ENCODE results near the gene ATG2B. TPM values are rescaled to one million over a fixed set of nuclear protein-coding genes. Genes with fewer than 3 reads are reported as not detected.

The ATG2B gene
- 19.4 and 21.0 TPM in 2 replicates for total RNA-seq

- Mint-ChIP-seq H3K9me3 (no peaks in the 10 kb centered on the region), H3K4me1 (peaks cover 40% of the 10 kb centered on the region), H3K27ac (peak within 1 kb of the TSS; percentile 63), H3K36me3 (ENCODE audit: low read depth) (peaks cover 5% of the 10 kb centered on the region), H3K4me3 (peak within 1 kb of the TSS; percentile 89), H3K27me3 (no peaks in the 10 kb centered on the region)
- intact Hi-C loops (cut with micrococcal nuclease), result loop anchor here (1.0 kb wide), 5 partner anchors 28 to 829 kb away; partner anchors contain the start of genes PAPOLA and VRK1
- ChIA-PET POLR2A (interaction anchor here (1.1 to 1.6 kb wide), 3 partner anchors 18 to 140 kb away, joined by 4 to 5 read pairs (median 5); no protein-coding TSS in a partner anchor), CTCF (no interaction called here)
- TF ChIP-seq, protein P1, sequence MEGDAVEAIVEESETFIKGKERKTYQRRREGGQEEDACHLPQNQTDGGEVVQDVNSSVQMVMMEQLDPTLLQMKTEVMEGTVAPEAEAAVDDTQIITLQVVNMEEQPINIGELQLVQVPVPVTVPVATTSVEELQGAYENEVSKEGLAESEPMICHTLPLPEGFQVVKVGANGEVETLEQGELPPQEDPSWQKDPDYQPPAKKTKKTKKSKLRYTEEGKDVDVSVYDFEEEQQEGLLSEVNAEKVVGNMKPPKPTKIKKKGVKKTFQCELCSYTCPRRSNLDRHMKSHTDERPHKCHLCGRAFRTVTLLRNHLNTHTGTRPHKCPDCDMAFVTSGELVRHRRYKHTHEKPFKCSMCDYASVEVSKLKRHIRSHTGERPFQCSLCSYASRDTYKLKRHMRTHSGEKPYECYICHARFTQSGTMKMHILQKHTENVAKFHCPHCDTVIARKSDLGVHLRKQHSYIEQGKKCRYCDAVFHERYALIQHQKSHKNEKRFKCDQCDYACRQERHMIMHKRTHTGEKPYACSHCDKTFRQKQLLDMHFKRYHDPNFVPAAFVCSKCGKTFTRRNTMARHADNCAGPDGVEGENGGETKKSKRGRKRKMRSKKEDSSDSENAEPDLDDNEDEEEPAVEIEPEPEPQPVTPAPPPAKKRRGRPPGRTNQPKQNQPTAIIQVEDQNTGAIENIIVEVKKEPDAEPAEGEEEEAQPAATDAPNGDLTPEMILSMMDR (IDR thresholded peaks at IDR 0.05), result no peak
- peak; percentile 85 for ATAC-seq (ENCODE audit: low read depth)
- peak; percentile 97 for DNase-seq
Measured at GRCh38 chr14:96362965-96363750, at the start of gene ATG2B, which contains the start of gene GSKIP. ATG2B (minus strand) TSS chr14:96363341; CDS start chr14:96362976, 365 bp downstream. GSKIP (plus strand) TSS chr14:96363526; CDS start chr14:96382248, 18,722 bp downstream.

DNA sequence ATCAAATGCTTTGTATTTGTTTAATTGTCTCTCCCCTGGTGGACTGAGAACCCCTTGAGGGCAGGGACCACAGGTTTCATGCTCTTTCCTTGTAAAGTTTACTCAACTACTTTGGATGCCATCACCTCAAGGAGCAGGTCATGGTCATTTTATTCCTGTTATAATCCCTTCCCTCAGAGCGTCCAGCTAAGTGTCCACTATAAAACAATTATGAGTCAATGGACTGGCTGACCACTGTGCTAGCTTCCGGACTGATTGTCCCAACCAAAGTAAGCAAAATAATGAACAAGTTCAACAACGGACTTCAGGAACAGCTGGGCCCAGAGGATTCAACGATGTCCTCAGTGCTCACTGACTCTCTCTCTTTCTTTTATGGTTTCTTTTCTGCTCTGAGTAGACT, 47.0 kb upstream of the ATG2B start:
- ATAC-seq (ENCODE audit: low read depth) (no peak), DNase-seq (no peak)
- Mint-ChIP-seq H3K36me3 (ENCODE audit: low read depth) (no peaks in the 10 kb centered on the region), H3K27me3 (peaks cover 4% of the 10 kb centered on the region), H3K27ac (no peak overlapping the region), H3K4me3 (no peak overlapping the region), H3K4me1 (no peaks in the 10 kb centered on the region), H3K9me3 (no peaks in the 10 kb centered on the region)
- intact Hi-C loops (cut with micrococcal nuclease), result no loop called here
- ChIA-PET POLR2A (interaction anchor here (0.6 kb wide), 1 partner anchor 9 kb away, joined by 5 read pairs; no protein-coding TSS in a partner anchor), CTCF (no interaction called here)
- TF ChIP-seq, protein P1 (IDR thresholded peaks at IDR 0.05), result no peak

DNA sequence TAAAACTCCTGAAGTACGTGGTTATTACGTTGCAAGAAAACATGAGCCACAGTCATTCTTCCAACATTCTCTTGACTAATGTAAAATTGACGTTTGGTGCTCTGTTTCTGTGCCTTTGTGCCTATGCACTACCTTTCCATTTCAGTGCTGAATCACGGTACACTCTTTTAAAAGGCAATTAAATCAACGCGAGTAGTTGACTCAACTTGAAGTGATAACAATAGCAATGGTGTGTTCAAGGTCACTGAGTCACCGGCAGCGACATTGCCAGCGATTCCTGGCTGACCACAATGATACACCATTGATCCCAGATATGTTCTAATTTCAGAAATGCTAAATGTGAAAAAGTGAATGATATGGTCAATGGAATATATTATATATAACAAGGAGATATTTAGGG, 46.6 kb upstream of the ATG2B start:
- intact Hi-C loops (cut with micrococcal nuclease), result no loop called here
- ATAC-seq (ENCODE audit: low read depth), result no peak
- ChIA-PET POLR2A (no interaction called here), CTCF (no interaction called here)
- no peak for DNase-seq
- no peak overlapping the region for H3K4me3 Mint-ChIP-seq
- peaks cover 4% of the 10 kb centered on the region for H3K27me3 Mint-ChIP-seq
- H3K4me1 Mint-ChIP-seq, result no peaks in the 10 kb centered on the region
- H3K9me3 Mint-ChIP-seq, result no peaks in the 10 kb centered on the region
- TF ChIP-seq, protein P1 (IDR thresholded peaks at IDR 0.05), result no peak
- no peaks in the 10 kb centered on the region for H3K36me3 Mint-ChIP-seq (ENCODE audit: low read depth)
- no peak overlapping the region for H3K27ac Mint-ChIP-seq

DNA sequence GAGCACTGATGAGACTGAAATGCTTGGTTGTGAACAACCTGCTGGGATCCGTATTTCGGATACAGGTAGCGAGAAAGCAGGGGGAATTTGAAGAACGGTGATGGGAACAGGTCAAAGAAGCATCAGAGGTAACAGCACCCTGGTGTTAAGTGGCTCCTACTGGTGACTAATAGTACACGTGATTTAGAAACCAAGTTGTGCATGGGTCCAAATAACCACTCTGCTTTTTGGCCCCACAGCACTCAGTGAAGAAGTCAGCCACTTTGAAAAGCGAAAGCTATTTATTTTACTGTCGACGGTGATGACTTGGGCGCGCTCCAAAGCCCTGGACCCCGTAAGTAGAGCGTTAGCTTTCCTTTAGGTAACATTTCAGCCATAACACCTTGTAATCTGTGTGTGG, 45.5 kb upstream of the ATG2B start:
- no peak for ATAC-seq (ENCODE audit: low read depth)
- no peak overlapping the region for H3K4me3 Mint-ChIP-seq
- peaks cover 7% of the 10 kb centered on the region for H3K27me3 Mint-ChIP-seq
- no peak overlapping the region for H3K27ac Mint-ChIP-seq
- DNase-seq, result no peak
- no peaks in the 10 kb centered on the region for H3K9me3 Mint-ChIP-seq
- CTCF ChIA-PET, result no interaction called here
- intact Hi-C loops (cut with micrococcal nuclease), result no loop called here
- TF ChIP-seq, protein P1 (IDR thresholded peaks at IDR 0.05), result no peak
- H3K36me3 Mint-ChIP-seq (ENCODE audit: low read depth), result no peaks in the 10 kb centered on the region
- H3K4me1 Mint-ChIP-seq, result no peaks in the 10 kb centered on the region
- POLR2A ChIA-PET, result no interaction called here

GRCh38 chr14:96407935-96408570, 44.9 kb upstream of the ATG2B start:
- POLR2A ChIA-PET, result no interaction called here
- peaks cover 7% of the 10 kb centered on the region for H3K27me3 Mint-ChIP-seq
- no peaks in the 10 kb centered on the region for H3K4me1 Mint-ChIP-seq
- H3K27ac Mint-ChIP-seq, result no peak overlapping the region
- H3K4me3 Mint-ChIP-seq, result no peak overlapping the region
- DNase-seq, result no peak
- intact Hi-C loops (cut with micrococcal nuclease), result no loop called here
- TF ChIP-seq, protein P1 (IDR thresholded peaks at IDR 0.05), result no peak
- no peak for ATAC-seq (ENCODE audit: low read depth)
- CTCF ChIA-PET, result no interaction called here
- H3K9me3 Mint-ChIP-seq, result no peaks in the 10 kb centered on the region
- H3K36me3 Mint-ChIP-seq (ENCODE audit: low read depth), result no peaks in the 10 kb centered on the region
